Coronary artery (tissue), 2 donors: ENCODE measurements around the gene TMEM248.
"Not testable (repeated sequence)": the region's sequence is repeated elsewhere in the genome, so short reads cannot be mapped to it uniquely, and the experiment has no call there.

Experiments
- DNase-seq: peaks from one replicate; pipeline ENCODE4 v3.0.0-alpha.2; 2017; ENCODE audit warnings: low spot score
- H3K27ac ChIP-seq, 2 donors: fragments of 200-600 bp; sonication (generic); one replicate each; pipeline ENCODE4 v1.5.1; 2016 to 2019
- H3K4me3 ChIP-seq: fragments of 200-600 bp; sonication (generic); 2 replicates; pipeline ENCODE4 v1.5.1; 2016; ENCODE audit warnings: mild to moderate bottlenecking, moderate library complexity
- CTCF ChIP-seq: fragments of 200-600 bp; sonication (generic); IDR thresholded peaks from one replicate; pipeline ENCODE4 v1.5.1; 2019; ENCODE audit warnings: antibody characterized with exemption

Gene TMEM248

GRCh38 chr7:66912195-66912594 is 8.8 kb upstream of the TMEM248 start:
- H3K27ac ChIP-seq, result no peak overlapping the region

GRCh38 chr7:66913118-66914037 is 7.6 kb upstream of the TMEM248 start:
- Histone ChIP-seq H3K4me3 (no peak overlapping the region), H3K27ac (no peak overlapping the region)
- TF ChIP-seq CTCF, result no peak
- DNase-seq, result no peak

More at GRCh38 chr7:66912195-66912594, 8.8 kb upstream of the TMEM248 start:
- no peak for TF ChIP-seq CTCF
- DNase-seq, result no peak
- H3K4me3 ChIP-seq, result no peak overlapping the region

GRCh38 chr7:66917904-66918303 is 3.1 kb upstream of the TMEM248 start:
- H3K27ac ChIP-seq, DNase-seq, H3K4me3 ChIP-seq: not testable (repeated sequence)

GRCh38 chr7:66919304-66919703 is 1.7 kb upstream of the TMEM248 start:
- H3K4me3 ChIP-seq, result no peak overlapping the region
- no peak for TF ChIP-seq CTCF
- no peak for DNase-seq
- no peak overlapping the region for H3K27ac ChIP-seq

GRCh38 chr7:66919704-66920103 is 1.3 kb upstream of the TMEM248 start:
- Histone ChIP-seq H3K4me3 (no peak overlapping the region), H3K27ac (no peak overlapping the region)
- no peak for TF ChIP-seq CTCF

GRCh38 chr7:66920256-66920655 is 769 bp upstream of the TMEM248 start:
- H3K27ac ChIP-seq, result no peak overlapping the region
- DNase-seq, result no peak
- peak overlapping the region; percentile 100 for H3K4me3 ChIP-seq
- no peak for TF ChIP-seq CTCF

More at GRCh38 chr7:66919704-66920103, 1.3 kb upstream of the TMEM248 start:
- DNase-seq, result no peak

GRCh38 chr7:66921396-66921917 is 432 bp downstream of the TMEM248 start:
- DNase-seq, result peak; percentile 75
- peak overlapping the region; percentile 72 to 93 for H3K27ac ChIP-seq
- H3K4me3 ChIP-seq, result peak overlapping the region; percentile 100
- TF ChIP-seq CTCF, result no peak
